ENCODE measurements around the gene MUS81.

GRCh38 chr11:65873318-65874156, 13.3 kb downstream of the MUS81 start:
- peak; percentile 50; the same call in 1 of the 2 replicates for TF ChIP-seq HDGF (IDR thresholded peaks at IDR 0.05; ENCODE audit: borderline replicate concordance)
- TF ChIP-seq NFRKB (IDR thresholded peaks at IDR 0.05) = no peak
- TF ChIP-seq BHLHE40 (IDR thresholded peaks at IDR 0.05; ENCODE audit: borderline replicate concordance) = no peak
- no peak for TF ChIP-seq PKNOX1 (IDR thresholded peaks at IDR 0.05)
- no peak for TF ChIP-seq CTBP1 (IDR thresholded peaks at IDR 0.05; ENCODE audit: borderline replicate concordance)
- TF ChIP-seq FOXK2 (IDR thresholded peaks at IDR 0.05) = no peak
- TF ChIP-seq ZNF384 (IDR thresholded peaks at IDR 0.05) = no peak
- TF ChIP-seq SUZ12 (IDR thresholded peaks at IDR 0.05) = no peak
- no peak for TF ChIP-seq LEF1 (IDR thresholded peaks at IDR 0.05; ENCODE audit: borderline replicate concordance)
- no peak for TF ChIP-seq FOXA1 (IDR thresholded peaks at IDR 0.05)
- no peak for TF ChIP-seq FOXM1 (IDR thresholded peaks at IDR 0.05; ENCODE audit: borderline replicate concordance)
- TF ChIP-seq L3MBTL2 (conservative IDR thresholded peaks at IDR 0.05) = peak; percentile 66

Data from HEK293T (cell line).